GM12892 (cell line): Measurements from ENCODE around the gene JAK1.

ENCODE experiments used
- DNase-seq: peaks from one replicate; pipeline ENCODE4 v3.0.0; 2011; ENCODE audit not compliant: insufficient read length
- FAIRE-seq: peaks from 2 replicates; lab custom pipeline; 2011; peaks lifted over from hg19 to GRCh38; lab: Jason Lieb, UNC
- POLR2A ChIP-seq: IDR thresholded peaks from 2 replicates; pipeline ENCODE4 v1.6.1; 2011; ENCODE audit warnings: low read depth, low read length, control low read depth
- POLR2AphosphoS5 ChIP-seq: IDR thresholded peaks from 2 replicates; pipeline ENCODE4 v1.6.1; 2011; ENCODE audit warnings: low read depth, low read length, control low read depth
- TAF1 ChIP-seq: IDR thresholded peaks from 2 replicates; pipeline ENCODE4 v1.6.1; 2011; ENCODE audit warnings: low read depth, mild to moderate bottlenecking, control low read depth, low read length, borderline replicate concordance

The JAK1 gene

DNA sequence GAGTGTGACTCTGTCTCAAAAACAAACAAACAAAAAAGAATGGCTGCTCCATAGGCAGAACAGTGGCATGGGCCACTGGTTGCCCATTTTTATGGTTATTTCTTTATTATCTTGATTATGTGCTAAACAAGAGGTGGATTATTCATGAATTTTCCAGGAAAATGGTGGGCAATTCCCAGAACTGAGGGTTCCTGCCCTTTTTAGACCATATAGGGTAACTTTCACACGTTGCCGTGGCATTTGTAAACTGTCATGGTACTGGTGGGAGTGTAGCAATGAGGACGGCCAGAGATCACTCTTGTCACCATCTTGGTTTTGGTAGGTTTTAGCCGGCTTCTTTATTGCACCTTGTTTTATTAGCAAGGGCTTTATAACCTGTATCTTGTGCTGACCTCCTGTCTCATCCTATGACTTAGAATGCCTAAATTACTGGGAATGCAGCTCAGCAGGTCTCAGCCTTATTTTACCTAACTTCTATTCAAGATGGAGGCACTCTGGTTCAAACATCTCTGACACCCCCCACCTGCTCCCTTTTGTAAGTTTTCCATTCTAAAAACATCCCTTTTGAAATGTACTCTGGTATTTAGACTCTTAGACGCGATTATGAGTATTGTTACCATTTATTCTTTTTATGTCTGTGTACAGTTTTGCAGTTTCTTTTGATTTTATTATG, 164.4 kb downstream of the JAK1 start:
- TF ChIP-seq POLR2A (no peak), TAF1 (no peak), POLR2AphosphoS5 (no peak)
- FAIRE-seq = no peak
- no peak for DNase-seq

DNA sequence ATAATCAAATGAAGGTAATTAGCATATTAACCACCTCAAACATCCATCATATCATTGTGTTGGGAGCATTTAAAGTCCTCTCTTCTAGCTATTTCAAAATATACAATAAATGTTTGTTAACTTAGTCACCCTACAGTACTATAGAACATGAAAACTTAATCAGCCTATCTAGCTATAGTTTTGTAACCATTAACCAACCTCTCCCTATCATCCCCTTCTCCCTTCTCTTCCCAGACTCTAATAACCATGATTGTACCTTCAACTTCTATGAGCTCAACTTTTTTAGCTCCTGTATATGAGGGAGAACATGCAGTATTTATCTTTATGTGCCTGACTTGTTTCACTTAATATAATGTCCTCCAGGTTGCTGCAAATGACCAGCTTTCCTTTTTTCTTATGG, 167.5 kb downstream of the JAK1 start:
- DNase-seq = no peak
- FAIRE-seq = no peak
- TF ChIP-seq TAF1 (no peak), POLR2A (no peak), POLR2AphosphoS5 (no peak)

GRCh38 chr1:64790832-64791487, 175.4 kb downstream of the JAK1 start:
- TF ChIP-seq POLR2AphosphoS5 (no peak), TAF1 (no peak), POLR2A (no peak)

More at GRCh38 chr1:64790832-64791487, 175.4 kb downstream of the JAK1 start:
- FAIRE-seq (no peak), DNase-seq (no peak)
